Right atrium auricular region (tissue), 2 donors: Measurements from ENCODE around the gene PRUNE2. TPM values are rescaled to one million over a fixed set of nuclear protein-coding genes. Genes with fewer than 3 reads are reported as not detected.

Source experiments
- DNase-seq: peaks from one replicate; pipeline ENCODE4 v3.0.0-alpha.2; 2019; ENCODE audit warnings: low spot score
- H3K27ac ChIP-seq, 2 donors: fragments of 200-600 bp; sonication (generic); 1 replicate in 1 of 2; 2 replicates in 1 of 2; pipeline ENCODE4 v1.5.1; 2016 to 2019
- H3K27me3 ChIP-seq, 2 donors: fragments of 200-600 bp; sonication (generic); one replicate each; pipeline versions ENCODE4 v1.5.1 to v1.6.0; 2017 to 2019
- H3K36me3 ChIP-seq: fragments of 200-600 bp; sonication (generic); one replicate; pipeline ENCODE4 v1.5.1; 2016
- H3K4me1 ChIP-seq, 2 donors: fragments of 200-600 bp; sonication (generic); one replicate each; pipeline versions ENCODE4 v1.5.1 to v1.6.0; 2017 to 2019
- H3K4me3 ChIP-seq, 2 donors: fragments of 200-600 bp; sonication (generic); 1 replicate in 1 of 2; 2 replicates in 1 of 2; pipeline ENCODE4 v1.5.1; 2017 to 2019; ENCODE audit warnings: mild to moderate bottlenecking in 1 of 2, moderate library complexity in 1 of 2
- H3K9me3 ChIP-seq, 2 donors: fragments of 200-600 bp; sonication (generic); one replicate each; pipeline ENCODE4 v1.5.1; 2019
- CTCF ChIP-seq, 2 donors: fragments of 200-600 bp; sonication (generic); IDR thresholded peaks; one replicate each; pipeline ENCODE4 v1.5.1; 2019; ENCODE audit warnings: antibody characterized with exemption in 2 of 2
- total RNA-seq, 2 donors: library from RNA; depleted of rRNA; stranded (reverse); fragments of >200 nt; gene quantifications; one replicate each; pipeline ENCODE4 v1.1.0, GENCODE V29; 2016

PRUNE2 gene
- total RNA-seq, 2 donors from 2014 or later: 15.4 to 28.5 TPM

- TF ChIP-seq CTCF (IDR thresholded peaks at IDR 0.05): no peak
- H3K4me1 ChIP-seq: no peaks in the 10 kb centered on the region
- H3K9me3 ChIP-seq: no peaks in the 10 kb centered on the region
- H3K27ac ChIP-seq: no peak overlapping the region
- H3K36me3 ChIP-seq: no peaks in the 10 kb centered on the region
- no peaks in the 10 kb centered on the region for H3K27me3 ChIP-seq
- H3K4me3 ChIP-seq: no peak overlapping the region
- no peak for DNase-seq
Observed at GRCh38 chr9:76629205-76629990, 276.5 kb downstream of the PRUNE2 start.

- Histone ChIP-seq H3K4me1 (no peaks in the 10 kb centered on the region), H3K27ac (no peak overlapping the region), H3K36me3 (no peaks in the 10 kb centered on the region), H3K9me3 (no peaks in the 10 kb centered on the region), H3K4me3 (no peak overlapping the region), H3K27me3 (no peaks in the 10 kb centered on the region)
- TF ChIP-seq CTCF (IDR thresholded peaks at IDR 0.05): no peak
- DNase-seq: no peak
Observed at GRCh38 chr9:76628155-76628554, 277.8 kb downstream of the PRUNE2 start.

GRCh38 chr9:76626980-76627379, 278.9 kb downstream of the PRUNE2 start:
- H3K27ac ChIP-seq: no peak overlapping the region
- no peaks in the 10 kb centered on the region for H3K4me1 ChIP-seq
- H3K4me3 ChIP-seq: no peak overlapping the region
- no peaks in the 10 kb centered on the region for H3K27me3 ChIP-seq
- no peaks in the 10 kb centered on the region for H3K9me3 ChIP-seq
- no peak for DNase-seq
- H3K36me3 ChIP-seq: no peaks in the 10 kb centered on the region
- TF ChIP-seq CTCF (IDR thresholded peaks at IDR 0.05): no peak

GRCh38 chr9:76626141-76626540, 279.8 kb downstream of the PRUNE2 start:
- Histone ChIP-seq H3K4me3 (no peak overlapping the region), H3K9me3 (no peaks in the 10 kb centered on the region), H3K4me1 (no peaks in the 10 kb centered on the region), H3K27me3 (no peaks in the 10 kb centered on the region), H3K27ac (no peak overlapping the region), H3K36me3 (no peaks in the 10 kb centered on the region)
- DNase-seq: no peak
- no peak for TF ChIP-seq CTCF (IDR thresholded peaks at IDR 0.05)

- Histone ChIP-seq H3K9me3 (no peaks in the 10 kb centered on the region), H3K27ac (no peak overlapping the region), H3K27me3 (no peaks in the 10 kb centered on the region), H3K4me3 (no peak overlapping the region), H3K36me3 (no peaks in the 10 kb centered on the region), H3K4me1 (peaks cover 0 to 15% of the 10 kb centered on the region in 2 donors)
- no peak for DNase-seq
- no peak for TF ChIP-seq CTCF (IDR thresholded peaks at IDR 0.05)
Observed at GRCh38 chr9:76624391-76625048, 281.4 kb downstream of the PRUNE2 start.
